ENCODE results near the gene NUDCD3.

GRCh38 chr7:44388089-44388970 is 102.1 kb downstream of the NUDCD3 start:
- TF ChIP-seq CTCF (IDR thresholded peaks at IDR 0.05) = no peak
- no peak for TF ChIP-seq POLR2A (IDR thresholded peaks at IDR 0.05)
